Upper lobe of left lung (tissue), 4 donors: ENCODE results near the gene ULK1.

Experiments used
- CTCF ChIP-seq, 6 experiments: fragments of 450-650 bp in 4 of 6; fragments of 200-600 bp in 2 of 6; sonication (generic) in 2 of 6; IDR thresholded peaks; one replicate each; pipeline ENCODE4 v1.5.1; 2016 to 2019; ENCODE audit warnings: antibody characterized with exemption in 6 of 6
- EP300 ChIP-seq, 4 donors: sonication (generic); formaldehyde crosslinking; IDR thresholded peaks; one replicate each; pipeline ENCODE4 v1.5.1; 2017; ENCODE audit warnings: antibody characterized with exemption in 4 of 4, control low read depth in 2 of 4
- POLR2A ChIP-seq, 4 donors: fragments of 450-650 bp; IDR thresholded peaks; one replicate each; pipeline ENCODE4 v1.5.1; 2016 to 2017; ENCODE audit warnings: antibody characterized with exemption in 4 of 4, mild to moderate bottlenecking in 2 of 4
- POLR2AphosphoS5 ChIP-seq, 2 donors: sonication (generic); formaldehyde crosslinking; IDR thresholded peaks; one replicate each; pipeline ENCODE4 v1.5.1; 2017; ENCODE audit warnings: antibody characterized with exemption in 2 of 2

DNA sequence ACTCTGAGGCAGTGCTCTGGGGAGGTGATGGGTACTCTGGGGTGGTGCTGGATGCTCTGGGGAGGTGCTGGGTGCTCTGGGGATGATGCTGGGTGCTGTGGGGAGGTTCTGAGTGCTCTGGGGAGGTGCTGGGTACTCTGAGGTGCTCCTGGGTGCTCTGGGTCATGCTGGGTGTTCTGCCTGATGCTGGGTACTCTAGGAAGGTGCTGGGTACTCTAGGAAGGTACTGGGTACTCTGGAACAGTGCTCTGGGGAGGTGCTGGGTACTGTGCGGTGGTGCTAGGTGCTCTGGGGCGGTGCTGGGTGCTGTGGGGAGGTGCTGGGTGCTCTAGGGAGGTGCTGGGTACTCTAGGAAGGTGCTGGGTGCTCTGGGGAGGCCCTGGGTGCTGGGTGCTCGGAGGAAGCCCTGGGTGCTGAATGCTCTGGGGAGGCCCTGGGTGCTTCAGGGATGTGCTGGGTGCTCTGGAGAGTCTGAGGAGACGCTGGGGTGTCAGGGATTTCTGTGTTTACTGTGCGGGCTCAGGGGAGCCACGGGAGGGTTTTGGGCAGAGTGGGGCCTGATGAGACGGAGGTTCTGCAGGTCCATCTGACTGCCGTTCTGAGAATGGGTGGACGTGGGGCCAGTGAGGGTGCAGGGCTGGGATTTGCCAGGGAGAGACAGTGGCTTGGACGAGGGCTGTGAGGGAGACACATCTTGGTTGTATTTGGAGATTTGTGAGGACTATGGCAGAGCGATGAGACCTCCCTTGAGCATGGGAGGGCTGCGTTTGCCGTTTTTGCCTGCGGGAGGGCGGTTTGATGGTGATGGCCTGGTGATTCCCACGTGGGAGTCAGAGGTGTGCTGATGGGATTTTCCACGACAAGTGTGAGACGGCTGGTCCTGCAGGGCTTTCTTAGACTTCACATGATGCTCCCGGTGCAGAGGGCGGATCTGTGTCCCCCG is 36.2 kb upstream of the ULK1 start:
- TF ChIP-seq EP300 (IDR thresholded peaks at IDR 0.05) (no peak), CTCF (IDR thresholded peaks at IDR 0.05) (no peak), POLR2AphosphoS5 (IDR thresholded peaks at IDR 0.05) (no peak), POLR2A (IDR thresholded peaks at IDR 0.05) (no peak)
